ENCODE measurements around the gene PCSK7.
"Not testable (repeated sequence)": the region's sequence is repeated elsewhere in the genome, so short reads cannot be mapped to it uniquely, and the experiment has no call there.

PCSK7 gene

DNA sequence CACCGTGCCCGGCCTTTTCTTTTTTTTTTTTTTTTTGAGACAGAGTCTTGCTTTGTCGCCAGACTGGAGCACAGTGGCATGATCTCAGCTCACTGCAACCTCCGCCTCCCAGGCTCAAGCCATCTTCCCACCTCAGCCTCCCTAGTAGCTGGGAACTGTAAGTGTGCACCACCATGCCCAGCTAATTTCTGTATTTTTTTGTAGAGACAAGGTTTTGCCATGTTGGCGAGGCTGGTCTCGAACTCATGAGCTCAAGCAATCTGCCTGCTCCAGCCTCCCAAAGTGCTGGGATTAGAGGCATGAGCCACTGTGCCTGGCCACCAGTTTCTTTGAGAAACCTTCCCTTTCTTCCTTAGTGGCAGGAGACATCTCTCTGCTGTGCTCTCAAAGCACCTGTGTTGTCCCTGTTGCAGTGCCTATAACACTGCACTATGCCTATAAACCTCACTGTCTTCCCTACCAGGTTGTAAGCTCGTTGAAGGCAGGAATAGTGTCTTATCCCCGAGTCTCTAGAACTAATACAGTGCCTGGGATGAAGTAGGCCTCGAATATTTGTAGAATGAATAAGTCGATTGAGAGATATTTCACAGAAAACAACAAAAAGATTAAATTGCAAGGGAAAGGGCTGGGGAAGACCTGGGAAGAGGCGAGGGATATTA, 19.0 kb downstream of the PCSK7 start:
- no peak for DNase-seq

DNA sequence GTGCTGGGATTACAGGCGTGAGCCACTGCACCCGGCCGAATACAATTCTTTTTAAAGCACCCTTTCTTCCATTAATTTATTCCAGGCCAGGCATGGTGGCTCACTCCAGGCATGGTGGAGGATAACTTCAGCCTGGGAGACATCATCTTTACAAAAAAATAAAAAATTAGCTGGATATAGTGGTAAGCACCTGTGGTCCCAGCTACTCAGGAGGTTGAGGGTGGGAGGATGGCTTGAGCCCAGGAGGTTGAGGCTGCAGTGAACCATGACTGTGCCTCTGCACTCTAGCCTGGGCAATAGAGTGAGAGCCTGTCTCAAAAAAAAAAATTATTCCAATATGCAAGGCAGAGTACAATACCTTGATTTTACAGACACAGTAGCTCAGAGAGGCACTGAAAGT, 21.3 kb downstream of the PCSK7 start:
- no peak for DNase-seq

DNA sequence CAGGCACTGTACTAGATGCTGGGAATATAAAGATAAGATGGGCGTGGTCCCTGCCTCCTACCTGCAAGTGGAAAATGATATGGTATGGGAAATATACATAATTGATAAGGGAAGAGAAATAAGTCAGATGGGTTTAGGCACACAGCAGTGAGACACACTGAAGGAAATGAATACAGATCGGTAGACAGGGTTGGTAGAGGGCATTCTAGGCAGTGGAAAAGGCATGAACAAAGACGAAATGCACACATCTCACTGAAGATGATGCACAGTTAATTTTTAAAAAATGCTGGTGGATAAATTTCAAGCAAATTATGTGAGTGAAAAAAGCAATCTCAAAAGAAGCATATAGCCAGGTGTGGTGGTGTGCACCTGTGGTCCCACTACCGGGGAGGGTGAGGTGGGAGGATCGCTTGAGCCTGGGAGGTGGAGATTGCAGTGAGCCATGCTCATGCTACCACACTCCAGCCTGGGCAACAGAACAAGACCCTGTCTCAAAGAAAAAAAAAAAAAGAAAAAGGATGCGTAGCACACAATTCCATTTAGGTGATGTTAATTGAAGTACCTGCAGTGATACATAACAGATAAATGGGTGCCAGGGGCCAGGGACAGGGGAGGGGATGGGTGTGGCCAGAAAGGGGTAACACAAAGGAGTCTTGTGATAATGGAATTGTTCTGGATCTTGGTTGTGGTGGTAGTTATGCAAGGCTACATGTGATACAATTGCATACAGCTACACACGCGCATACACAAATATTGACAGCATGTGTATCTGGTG, 22.3 kb downstream of the PCSK7 start:
- not testable (repeated sequence) for DNase-seq

DNA sequence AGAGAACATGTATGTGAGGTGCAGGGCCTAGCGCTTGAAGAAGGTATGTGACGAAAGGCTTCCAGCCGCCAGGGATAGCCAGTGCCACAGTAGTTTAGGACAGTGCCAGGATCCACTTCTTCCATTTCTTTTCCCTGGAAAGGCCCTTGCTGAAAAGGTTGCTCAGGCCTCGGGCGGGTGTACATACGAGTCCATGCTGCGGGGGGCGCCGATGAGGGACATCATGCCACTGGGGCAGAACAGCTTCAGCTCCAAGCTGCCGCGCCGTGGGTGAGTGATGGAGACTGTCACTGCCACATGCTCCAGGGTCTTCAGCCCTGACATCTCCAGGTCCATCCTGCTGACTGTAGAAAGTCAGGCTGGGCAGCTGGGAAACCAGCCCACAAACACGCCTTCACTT, 23.2 kb downstream of the PCSK7 start:
- not testable (repeated sequence) for DNase-seq

DNA sequence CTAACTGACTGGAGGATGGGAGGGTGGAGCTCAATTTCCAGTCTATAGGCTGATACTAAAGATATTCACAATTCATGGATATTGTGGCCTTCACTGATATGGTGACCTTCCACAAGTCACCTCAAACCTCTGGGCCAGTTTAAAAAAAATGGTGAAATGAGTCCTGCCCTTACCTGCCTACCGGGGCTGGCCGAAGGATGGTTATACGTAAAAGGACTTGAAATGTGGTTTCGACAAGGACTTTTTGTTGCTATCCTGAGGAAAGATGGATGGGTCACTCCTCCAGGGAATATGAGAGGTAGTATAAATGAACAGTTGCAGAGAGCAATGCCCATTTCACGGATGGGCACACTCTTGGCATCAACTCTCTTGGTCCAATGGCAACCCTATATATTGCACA, 24.4 kb downstream of the PCSK7 start:
- DNase-seq: not testable (repeated sequence)

DNA sequence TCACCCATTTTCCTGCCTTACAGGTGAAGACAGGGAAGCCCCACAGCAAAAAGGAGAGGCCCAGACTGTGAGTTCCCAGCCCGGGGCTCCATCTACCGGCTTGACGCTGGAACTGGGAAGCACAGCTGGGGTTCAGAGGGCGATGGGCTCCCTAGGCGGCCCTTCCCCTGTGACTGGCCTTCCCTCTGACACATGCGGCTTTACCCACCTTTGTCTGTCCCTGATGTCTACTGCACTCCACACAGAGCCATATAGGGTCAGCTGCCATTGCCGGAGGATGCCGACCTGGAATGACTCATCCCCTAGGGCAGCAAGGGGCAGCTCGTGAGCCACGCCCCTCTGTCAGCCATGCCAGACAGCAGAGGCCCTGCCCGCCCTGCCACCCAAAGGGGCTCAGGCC, 25.0 kb downstream of the PCSK7 start:
- DNase-seq: not testable (repeated sequence)

DNA sequence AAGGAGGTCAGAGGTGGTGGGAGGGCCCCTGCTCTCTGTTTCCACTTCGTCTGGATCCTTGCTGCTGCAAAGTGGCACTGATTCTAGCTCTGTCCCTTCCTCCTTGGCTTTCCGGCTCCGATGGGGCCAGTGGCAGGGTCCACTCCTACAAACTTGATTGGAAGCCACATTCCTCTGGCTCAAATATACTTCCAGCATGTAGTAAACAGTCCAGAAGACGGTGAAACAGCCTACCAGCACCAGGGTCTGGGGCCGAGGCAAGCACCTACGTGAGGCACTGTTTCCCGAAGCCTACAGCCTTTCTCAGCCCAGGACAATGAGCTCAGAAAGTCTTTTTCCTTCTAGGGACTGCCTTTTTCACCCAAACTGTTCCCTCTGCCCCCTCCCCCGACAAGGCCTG, 25.8 kb downstream of the PCSK7 start:
- DNase-seq: not testable (repeated sequence)

DNA sequence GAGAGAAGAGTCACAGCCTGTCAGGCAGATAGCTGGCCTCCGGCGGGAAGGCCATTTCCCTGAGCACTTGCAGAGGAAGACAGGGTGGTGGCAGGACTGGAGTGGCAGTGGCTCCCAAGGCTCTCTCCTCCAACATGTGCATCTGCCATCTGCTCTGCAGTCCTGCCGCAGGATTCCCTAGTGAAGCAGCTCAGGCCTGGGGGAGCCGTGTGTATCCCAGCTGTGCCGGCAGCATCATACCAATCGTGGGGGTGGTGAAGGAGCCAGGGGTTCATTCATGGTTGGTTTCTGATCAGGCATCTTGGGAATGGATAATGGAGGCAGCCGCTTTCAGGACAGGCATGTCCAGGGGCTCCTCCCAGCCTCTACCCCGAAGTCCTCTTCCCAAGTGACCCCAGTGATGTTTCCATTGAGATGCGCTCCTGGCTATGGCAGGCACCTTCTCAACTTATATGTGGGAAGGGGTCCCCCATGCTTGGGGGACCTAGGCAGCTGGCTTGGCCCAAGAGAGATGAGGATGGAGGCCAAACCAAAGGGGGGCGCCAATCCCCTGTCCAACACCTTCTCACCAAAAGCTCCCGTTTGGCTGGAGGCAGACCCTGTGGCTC, 26.6 kb downstream of the PCSK7 start:
- no peak for DNase-seq

DNA sequence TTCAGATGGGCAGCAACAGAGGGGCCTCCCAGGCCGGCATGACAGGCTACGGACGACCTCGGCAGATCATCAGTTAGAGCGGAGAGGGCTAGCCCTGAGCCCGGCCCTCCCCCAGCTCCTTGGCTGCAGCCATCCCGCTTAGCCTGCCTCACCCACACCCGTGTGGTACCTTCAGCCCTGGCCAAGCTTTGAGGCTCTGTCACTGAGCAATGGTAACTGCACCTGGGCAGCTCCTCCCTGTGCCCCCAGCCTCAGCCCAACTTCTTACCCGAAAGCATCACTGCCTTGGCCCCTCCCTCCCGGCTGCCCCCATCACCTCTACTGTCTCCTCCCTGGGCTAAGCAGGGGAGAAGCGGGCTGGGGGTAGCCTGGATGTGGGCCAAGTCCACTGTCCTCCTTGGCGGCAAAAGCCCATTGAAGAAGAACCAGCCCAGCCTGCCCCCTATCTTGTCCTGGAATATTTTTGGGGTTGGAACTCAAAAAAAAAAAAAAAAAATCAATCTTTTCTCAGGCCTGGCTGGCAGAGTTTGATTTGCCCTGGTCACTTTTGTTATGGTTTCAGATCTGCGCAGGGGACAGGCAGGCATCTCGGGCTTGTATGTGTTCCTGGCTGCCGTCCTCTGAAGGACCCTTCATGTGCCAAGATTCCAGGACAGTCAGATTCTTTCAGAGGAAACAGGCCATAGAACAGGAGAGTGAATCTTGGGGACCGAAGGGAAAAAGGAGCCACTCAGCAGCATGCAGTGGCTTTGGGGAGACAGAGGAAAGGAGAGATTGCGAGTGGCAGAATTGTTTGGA, 27.4 kb downstream of the PCSK7 start:
- DNase-seq: no peak

DNA sequence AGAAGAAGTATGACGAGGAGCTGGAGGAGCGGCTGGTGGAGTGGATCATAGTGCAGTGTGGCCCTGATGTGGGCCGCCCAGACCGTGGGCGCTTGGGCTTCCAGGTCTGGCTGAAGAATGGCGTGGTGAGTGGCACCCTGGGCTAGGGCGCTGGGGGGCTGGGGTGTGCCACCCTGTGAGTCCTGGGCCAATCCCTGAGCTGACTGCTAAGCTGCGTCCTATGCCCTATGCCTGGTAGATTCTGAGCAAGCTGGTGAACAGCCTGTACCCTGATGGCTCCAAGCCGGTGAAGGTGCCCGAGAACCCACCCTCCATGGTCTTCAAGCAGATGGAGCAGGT, 28.8 kb downstream of the PCSK7 start:
- no peak for DNase-seq

DNA sequence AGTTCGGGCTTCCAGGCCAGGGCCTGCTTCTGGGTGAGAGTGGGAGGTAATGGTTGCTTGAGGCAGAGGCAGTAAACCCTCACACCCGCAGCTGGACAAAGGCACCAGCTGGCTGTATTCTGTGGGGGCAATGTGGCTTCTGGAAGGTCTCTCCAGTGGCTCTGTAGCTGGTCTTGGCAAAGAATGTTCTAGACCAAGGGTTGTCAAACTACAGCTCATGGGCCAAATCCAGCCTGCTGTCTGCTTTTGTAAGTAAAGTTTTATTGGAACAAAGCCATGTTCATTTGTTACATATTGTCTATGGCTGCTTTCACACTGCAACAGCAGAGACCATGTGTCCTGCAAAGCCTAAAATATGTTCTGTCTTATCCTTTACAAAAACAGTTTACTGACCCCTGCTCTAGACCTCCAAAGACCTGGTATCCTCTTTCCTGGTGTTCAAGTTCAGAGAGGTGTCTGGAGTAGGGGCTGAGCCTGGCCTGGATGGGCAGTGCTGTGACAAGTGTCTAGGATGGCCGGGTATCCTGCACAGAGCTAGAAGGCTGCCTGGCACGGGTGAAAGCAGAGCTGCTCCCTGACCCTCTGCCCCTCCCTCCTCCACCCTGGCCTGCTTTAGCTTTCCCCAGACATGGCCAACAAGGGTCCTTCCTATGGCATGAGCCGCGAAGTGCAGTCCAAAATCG, 29.3 kb downstream of the PCSK7 start:
- no peak for DNase-seq

DNA sequence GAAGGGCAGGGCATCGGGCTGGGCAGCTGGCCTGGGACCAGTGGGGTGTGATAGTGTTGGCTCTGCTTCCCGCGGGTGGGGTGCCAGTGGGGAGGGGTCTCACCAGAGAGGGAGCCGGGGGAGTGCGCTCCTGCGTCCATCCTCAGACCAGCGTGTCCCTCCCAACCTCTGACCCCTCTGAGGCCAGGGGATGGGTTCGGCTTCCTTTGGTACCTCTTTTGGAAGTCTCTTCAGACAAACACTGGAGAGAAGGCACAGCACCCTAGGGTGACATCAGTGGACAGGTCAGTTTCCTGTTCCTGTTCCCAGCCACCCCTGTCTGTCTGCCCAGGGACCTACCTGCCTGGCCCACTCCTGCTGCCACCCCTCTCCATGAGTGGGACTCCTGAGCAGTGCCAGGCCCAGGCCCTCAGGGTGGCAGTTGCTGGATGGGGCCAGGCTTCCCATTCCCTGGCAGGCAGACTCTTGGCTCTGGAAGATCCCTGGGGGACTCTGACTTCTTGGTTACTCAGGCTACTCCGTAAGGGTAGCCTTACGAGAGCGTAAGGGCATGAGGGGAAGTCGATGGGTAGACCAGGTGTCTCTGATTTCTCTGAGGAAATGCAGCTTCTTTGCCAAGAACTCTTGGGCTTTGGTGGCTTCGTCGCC, 30.1 kb downstream of the PCSK7 start:
- no peak for DNase-seq

DNA sequence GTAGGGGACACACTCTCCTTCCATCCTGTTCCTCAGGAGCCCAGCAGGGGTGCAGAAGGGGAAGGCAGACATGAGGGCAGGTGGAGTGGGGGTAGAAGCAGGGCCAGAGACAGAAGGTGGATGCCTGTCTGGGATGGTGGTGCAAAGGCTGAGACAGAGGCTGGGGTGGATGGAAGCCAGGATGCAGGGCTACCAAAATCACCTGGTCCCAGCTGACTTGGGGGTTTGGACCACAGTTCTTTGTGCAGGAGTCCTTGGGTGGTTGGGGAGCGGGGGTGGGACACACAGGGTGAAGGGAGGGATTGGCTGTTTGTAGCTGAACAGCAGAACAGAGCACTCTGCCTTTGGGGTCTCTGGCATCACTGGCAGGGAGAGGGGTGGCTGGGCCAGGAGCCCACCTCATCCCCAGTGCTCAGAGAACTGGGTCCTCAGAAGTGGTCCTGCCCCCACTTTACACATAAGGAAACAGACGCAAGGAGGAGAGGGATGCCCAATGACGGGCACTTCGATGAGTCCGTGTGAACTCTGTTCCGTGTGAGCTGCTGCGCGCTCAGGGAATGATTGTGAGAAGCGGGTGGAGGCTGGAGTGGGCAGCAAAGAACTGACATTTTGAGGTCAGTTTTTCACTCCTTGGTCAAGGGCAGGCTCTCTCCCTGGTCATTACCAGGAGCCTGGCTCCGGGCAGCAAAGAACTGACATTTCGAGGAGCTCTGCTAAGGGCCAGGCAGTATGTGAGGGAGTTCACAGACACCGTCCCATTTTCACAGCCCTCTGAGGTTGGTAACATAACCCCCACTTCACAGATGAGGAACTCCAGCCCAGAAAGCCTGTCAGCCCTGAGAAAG, 30.8 kb downstream of the PCSK7 start:
- no peak for DNase-seq

DNA sequence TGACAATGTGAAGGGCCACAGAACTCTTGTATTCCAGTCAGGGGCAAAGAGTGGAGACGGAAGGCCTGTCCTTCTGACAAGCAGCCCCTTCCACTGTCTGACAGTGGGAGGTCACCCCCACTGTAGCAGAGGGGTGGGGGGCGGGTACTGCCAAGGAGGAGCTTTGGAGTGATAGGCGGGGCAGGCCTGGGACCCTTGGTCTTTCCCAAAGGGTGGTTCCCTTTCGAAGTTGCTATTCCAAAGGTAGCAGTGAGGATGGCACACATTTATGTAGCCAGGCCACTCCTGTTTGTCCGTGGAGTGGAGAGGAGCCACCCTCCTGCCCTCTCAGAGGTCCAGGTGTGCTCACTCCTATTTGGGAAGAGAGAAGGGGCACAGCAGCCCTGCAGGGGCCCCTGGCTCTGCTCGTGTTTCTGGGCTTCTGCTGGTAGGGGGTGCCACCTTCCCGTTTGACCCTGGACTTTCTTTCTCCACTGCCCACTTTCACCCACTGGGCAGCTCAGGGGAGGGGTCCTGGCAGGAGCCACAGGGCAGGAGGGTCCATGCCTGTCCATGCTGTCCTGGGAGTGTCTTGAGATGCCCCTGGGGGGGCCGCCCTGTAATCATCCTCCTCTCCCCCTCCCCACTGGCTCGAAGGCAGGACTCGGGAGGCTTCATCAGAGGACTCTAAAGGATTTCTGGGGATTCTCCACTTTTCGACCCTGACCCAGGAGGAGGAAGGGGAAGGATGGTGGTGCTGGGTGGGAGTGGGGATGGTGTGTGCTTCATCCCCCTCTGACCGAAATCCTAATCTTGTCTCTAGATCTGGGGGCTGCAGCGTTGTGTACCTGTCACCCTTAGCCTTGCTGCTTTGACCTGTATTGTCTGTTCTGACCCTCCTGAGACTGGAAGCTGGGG, 31.7 kb downstream of the PCSK7 start:
- no peak for DNase-seq

DNA sequence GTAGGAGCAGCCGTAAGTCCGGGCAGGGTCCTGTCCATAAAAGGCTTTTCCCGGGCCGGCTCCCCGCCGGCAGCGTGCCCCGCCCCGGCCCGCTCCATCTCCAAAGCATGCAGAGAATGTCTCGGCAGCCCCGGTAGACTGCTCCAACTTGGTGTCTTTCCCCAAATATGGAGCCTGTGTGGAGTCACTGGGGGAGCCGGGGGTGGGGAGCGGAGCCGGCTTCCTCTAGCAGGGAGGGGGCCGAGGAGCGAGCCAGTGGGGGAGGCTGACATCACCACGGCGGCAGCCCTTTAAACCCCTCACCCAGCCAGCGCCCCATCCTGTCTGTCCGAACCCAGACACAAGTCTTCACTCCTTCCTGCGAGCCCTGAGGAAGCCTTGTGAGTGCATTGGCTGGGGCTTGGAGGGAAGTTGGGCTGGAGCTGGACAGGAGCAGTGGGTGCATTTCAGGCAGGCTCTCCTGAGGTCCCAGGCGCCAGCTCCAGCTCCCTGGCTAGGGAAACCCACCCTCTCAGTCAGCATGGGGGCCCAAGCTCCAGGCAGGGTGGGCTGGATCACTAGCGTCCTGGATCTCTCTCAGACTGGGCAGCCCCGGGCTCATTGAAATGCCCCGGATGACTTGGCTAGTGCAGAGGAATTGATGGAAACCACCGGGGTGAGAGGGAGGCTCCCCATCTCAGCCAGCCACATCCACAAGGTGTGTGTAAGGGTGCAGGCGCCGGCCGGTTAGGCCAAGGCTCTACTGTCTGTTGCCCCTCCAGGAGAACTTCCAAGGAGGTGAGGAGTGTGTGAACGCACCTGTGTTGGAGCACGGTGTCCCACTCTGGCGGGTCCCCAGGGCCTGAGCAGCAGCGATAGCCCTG, 32.6 kb downstream of the PCSK7 start, which contains the start of gene TAGLN:
Gene TAGLN (plus strand): TSS at position 318 of the 863 bp plus-strand sequence. CDS start 3,644 bp downstream, outside the sequence.
- DNase-seq: no peak

DNA sequence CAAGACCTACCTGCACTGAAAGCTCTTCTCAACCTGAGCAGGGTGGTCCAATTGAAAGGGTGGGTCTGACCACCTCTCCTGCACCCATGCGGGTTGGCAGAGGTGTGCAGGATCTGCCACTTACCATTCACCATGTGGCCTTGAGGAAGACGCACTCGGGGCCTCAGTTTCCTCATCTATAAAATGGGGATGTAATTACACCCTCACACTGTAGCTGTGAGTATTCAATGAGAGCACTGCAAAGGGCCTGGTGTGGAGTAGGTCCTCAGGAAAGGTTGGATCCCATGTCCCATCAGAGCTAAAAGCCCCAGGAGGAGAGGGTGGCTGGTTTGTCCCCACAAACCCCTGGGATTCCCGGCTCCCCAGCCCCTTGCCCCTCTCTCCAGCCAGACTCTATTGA, 33.3 kb downstream of the PCSK7 start:
- DNase-seq: no peak

DNA sequence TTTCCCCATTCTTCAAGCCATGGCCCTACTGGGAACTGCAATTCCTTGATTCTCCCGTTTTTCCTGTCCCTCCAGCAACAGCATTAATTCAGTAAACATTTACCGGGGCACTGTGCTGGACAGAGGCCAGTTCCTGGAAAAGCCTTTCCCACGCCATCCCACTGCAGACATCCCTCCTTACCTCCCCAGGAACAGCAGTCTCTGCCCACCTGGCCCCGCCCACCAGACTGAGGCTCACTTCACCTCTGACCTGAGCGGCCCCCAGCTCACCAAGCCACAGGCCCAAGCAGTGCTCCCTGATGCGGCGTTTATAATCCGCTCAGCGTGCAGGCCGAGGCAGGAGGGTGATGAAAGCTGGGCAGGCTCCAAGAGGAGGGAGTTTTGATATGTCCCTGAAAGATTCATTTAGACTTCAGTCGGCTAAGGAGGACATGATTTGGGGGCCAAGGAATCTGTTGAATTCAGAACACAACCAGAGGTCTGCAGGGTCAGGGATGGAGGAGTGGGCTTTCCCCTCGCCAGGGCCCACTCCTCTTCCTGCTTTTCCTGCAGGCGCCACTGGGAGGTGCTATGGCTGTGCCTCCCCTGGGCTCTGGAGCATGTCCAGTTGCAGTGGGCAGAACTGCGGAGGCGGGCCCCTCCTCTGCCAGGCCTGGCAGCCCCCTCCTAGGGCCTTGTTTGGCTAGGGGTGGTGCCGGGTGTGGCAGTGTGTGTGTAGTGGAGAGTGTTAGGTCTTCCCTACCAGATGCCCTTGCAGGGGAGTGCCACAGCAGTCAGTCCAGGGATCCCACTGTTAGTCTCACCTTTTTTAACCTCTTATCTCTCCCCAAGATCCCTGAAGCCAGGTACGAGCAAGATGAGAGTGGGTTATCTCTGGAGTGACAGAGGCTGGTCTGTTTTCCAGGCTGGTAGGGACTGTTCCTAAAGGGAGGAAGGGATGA, 34.1 kb downstream of the PCSK7 start:
- DNase-seq: no peak

DNA sequence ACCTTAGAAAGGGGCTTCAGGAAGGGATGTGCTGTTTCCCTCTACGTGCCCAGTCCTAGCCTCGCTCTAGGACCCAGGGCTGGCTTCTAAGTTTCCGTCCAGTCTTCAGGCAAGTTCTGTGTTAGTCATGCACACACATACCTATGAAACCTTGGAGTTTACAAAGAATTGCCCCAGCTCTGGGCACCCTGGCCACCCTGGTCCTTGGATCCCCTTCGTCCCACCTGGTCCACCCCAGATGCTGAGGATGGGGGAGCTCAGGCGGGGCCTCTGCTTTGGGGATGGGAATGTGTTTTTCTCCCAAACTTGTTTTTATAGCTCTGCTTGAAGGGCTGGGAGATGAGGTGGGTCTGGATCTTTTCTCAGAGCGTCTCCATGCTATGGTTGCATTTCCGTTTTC, 34.9 kb downstream of the PCSK7 start:
- DNase-seq: no peak
